Measurements from ENCODE around the gene RGS7BP.

- no peak for TF ChIP-seq POLR2A (IDR thresholded peaks at IDR 0.05)
- no peak for TF ChIP-seq CTCF (IDR thresholded peaks at IDR 0.05)
These were observed 123.1 kb downstream of the RGS7BP start for GRCh38 chr5:64628901-64629300.
